B cell (primary cell): Measurements from ENCODE around the gene FAM174C. TPM values are rescaled to one million over a fixed set of nuclear protein-coding genes. Genes with fewer than 3 reads are reported as not detected.

ENCODE experiments used
- ATAC-seq: fragments of 200-7000 bp; cut with Tn5 transposase; one replicate; pipeline ENCODE4 v1.10.0; 2021; ENCODE audit warnings: low read depth, mild to moderate bottlenecking, moderate number of reproducible peaks, moderate library complexity
- CTCF ChIA-PET: fragments of 350-600 bp; sonication (Branson Sonifier 250); formaldehyde crosslinking; loops from one replicate; lab custom pipeline; 2021; ENCODE audit warnings: antibody characterized with exemption, inconsistent platforms; lab: Charles Lee
- POLR2A ChIA-PET: fragments of 350-600 bp; sonication (Branson Sonifier 250); formaldehyde crosslinking; loops from one replicate; lab custom pipeline; 2021; ENCODE audit warnings: antibody characterized with exemption; lab: Charles Lee
- DNase-seq: peaks from one replicate; pipeline ENCODE4 v3.0.0; 2013
- H2AFZ ChIP-seq: 2 replicates; pipeline ENCODE4 v1.6.1; 2012; ENCODE audit warnings: mild to moderate bottlenecking, low read depth, low read length; ENCODE audit not compliant: insufficient read depth, poor library complexity, severe bottlenecking
- H3K27ac ChIP-seq, 2 donors: 1 replicate in 1 of 2; 2 replicates in 1 of 2; pipeline ENCODE4 v1.5.1; 2012 to 2013; ENCODE audit warnings: low read length in 2 of 2, mild to moderate bottlenecking in 2 of 2, moderate library complexity in 1 of 2
- H3K27me3 ChIP-seq, 4 experiments: fragments of 200-600 bp in 1 of 4; sonication (generic) in 1 of 4; replicated peaks in 1 of 4; 1 replicate in 2 of 4; 2 replicates in 2 of 4; pipeline versions ENCODE4 v1.6.1 to v1.7.0; 2013 to 2016; ENCODE audit warnings: low read length in 3 of 4, mild to moderate bottlenecking in 2 of 4, mixed read lengths in 1 of 4, moderate library complexity in 1 of 4; ENCODE audit not compliant: insufficient read depth in 4 of 4, control insufficient read depth in 3 of 4; ENCODE audit errors: control extremely low read depth in 1 of 4
- H3K36me3 ChIP-seq, 2 experiments: replicated peaks in 1 of 2; 1 replicate in 1 of 2; 2 replicates in 1 of 2; pipeline versions ENCODE4 v1.6.1 to v1.7.1; 2013; ENCODE audit warnings: low read length in 1 of 2; ENCODE audit not compliant: insufficient read depth in 2 of 2, control insufficient read depth in 1 of 2; ENCODE audit errors: control extremely low read depth in 1 of 2, extremely low read depth in 1 of 2
- H3K4me1 ChIP-seq, 2 donors: fragments of 200-600 bp in 1 of 2; sonication (generic) in 1 of 2; 1 replicate in 1 of 2; 2 replicates in 1 of 2; pipeline versions ENCODE4 v1.5.1 to v1.6.1; 2013 to 2017; ENCODE audit warnings: low read length in 2 of 2; ENCODE audit not compliant: control insufficient read depth in 2 of 2, insufficient read depth in 2 of 2
- H3K4me2 ChIP-seq: replicated peaks from 2 replicates; pipeline ENCODE3; 2012; ENCODE audit warnings: mild to moderate bottlenecking, low read depth, low read length; ENCODE audit not compliant: poor library complexity, severe bottlenecking
- H3K4me3 ChIP-seq, 5 experiments: fragments of 200-600 bp in 1 of 5; sonication (generic) in 1 of 5; 1 replicate in 3 of 5; 2 replicates in 2 of 5; pipeline versions ENCODE4 v1.5.1 to v1.7.0; 2011 to 2016; ENCODE audit warnings: low read length in 4 of 5, mild to moderate bottlenecking in 4 of 5, low read depth in 2 of 5, control low read depth in 1 of 5, moderate library complexity in 1 of 5; ENCODE audit not compliant: insufficient read depth in 1 of 5; ENCODE audit errors: control extremely low read depth in 1 of 5, extremely low read depth in 1 of 5
- H3K79me2 ChIP-seq: fragments of 200-600 bp; sonication (generic); one replicate; pipeline ENCODE4 v1.6.0; 2016; ENCODE audit warnings: low read length; ENCODE audit not compliant: control insufficient read depth, insufficient read depth
- H3K9ac ChIP-seq: fragments of 200-600 bp; sonication (generic); 2 replicates; pipeline ENCODE4 v1.6.1; 2017; ENCODE audit warnings: mild to moderate bottlenecking, low read length, moderate library complexity
- H3K9me3 ChIP-seq, 3 donors: one replicate each; pipeline versions ENCODE4 v1.6.1 to v1.7.1; 2013; ENCODE audit warnings: low read length in 2 of 3; ENCODE audit not compliant: control insufficient read depth in 2 of 3, insufficient read depth in 1 of 3; ENCODE audit errors: control extremely low read depth in 1 of 3
- H4K20me1 ChIP-seq: 2 replicates; pipeline ENCODE4 v1.6.0; 2012; ENCODE audit warnings: mild to moderate bottlenecking, low read length; ENCODE audit not compliant: insufficient read depth, control insufficient read depth, poor library complexity, severe bottlenecking
- H3K27ac Mint-ChIP-seq: one replicate; pipeline ENCODE4 v1.8.0; 2021; ENCODE audit warnings: mixed read lengths
- H3K27me3 Mint-ChIP-seq: one replicate; pipeline ENCODE4 v1.8.0; 2021; ENCODE audit warnings: mixed read lengths
- H3K4me1 Mint-ChIP-seq: one replicate; pipeline ENCODE4 v1.8.0; 2021; ENCODE audit warnings: mixed read lengths
- H3K4me3 Mint-ChIP-seq: one replicate; pipeline ENCODE4 v1.8.0; 2021; ENCODE audit warnings: mixed read lengths
- H3K9me3 Mint-ChIP-seq: one replicate; pipeline ENCODE4 v1.8.0; 2022; ENCODE audit warnings: mixed read lengths; ENCODE audit not compliant: insufficient read depth
- CTCF ChIP-seq: fragments of 200-600 bp; IDR thresholded peaks from one replicate; pipeline ENCODE4 v1.8.0; 2022; ENCODE audit warnings: antibody characterized with exemption, mild to moderate bottlenecking
- EZH2 ChIP-seq: IDR thresholded peaks from 2 replicates; pipeline ENCODE4 v1.6.1; 2012; ENCODE audit warnings: borderline replicate concordance, low read depth, mild to moderate bottlenecking, moderate library complexity, low read length; ENCODE audit not compliant: insufficient read depth, poor library complexity, severe bottlenecking
- WGBS: methylation state at CpG from one replicate; pipeline ENCODE4 v1.1.5; 2013; ENCODE audit warnings: missing lambda C conversion rate; ENCODE audit not compliant: insufficient coverage; 5-methylcytosine and 5-hydroxymethylcytosine counted together
- intact Hi-C: fragments of 100-400 bp; cut with micrococcal nuclease; formaldehyde crosslinking; loops from one replicate; pipeline ENCODE4 v1.10.0; 2022
- polyA plus RNA-seq: library from polyadenylated mRNA; depleted of rRNA; stranded (reverse); fragments of >200 nt; gene quantifications from 2 replicates; pipeline ENCODE4 v1.2.3, GENCODE V29; 2012
- total RNA-seq, 2 donors: library from RNA; stranded (reverse); fragments of 120-200 nt in 1 of 2; gene quantifications; 1 replicate in 1 of 2; 2 replicates in 1 of 2; pipeline versions ENCODE4 v1.2.3 to v1.2.4, GENCODE V29; 2013 to 2022

Gene FAM174C
- total and polyA plus RNA-seq, 2 donors (not counting 1 experiment from before 2014, with no cell fraction given) = 41.1 to 70.6 TPM

- intact Hi-C loops = no loop called here
- peak; percentile 34 for DNase-seq
- no peaks in the 10 kb centered on the region for H3K9me3 Mint-ChIP-seq
- CTCF ChIA-PET = no interaction called here
- H3K27me3 Mint-ChIP-seq = peaks cover 21% of the 10 kb centered on the region
- WGBS = 1% methylated on average over 112 of the region's 113 CpGs
- no peak for ATAC-seq
- H3K9ac ChIP-seq = no peak within 1 kb of the TSS
- peaks cover 0 to 8% (median 0%) of the 10 kb centered on the region in 3 donors for H3K9me3 ChIP-seq
- peak within 1 kb of the TSS; percentile 62 for H3K4me3 Mint-ChIP-seq
- H3K79me2 ChIP-seq = no peaks in the 10 kb centered on the region
- peaks cover 15% of the 10 kb centered on the region for H3K4me1 Mint-ChIP-seq
- H2AFZ ChIP-seq = no peak within 1 kb of the TSS
- peaks cover under 1% of the 10 kb centered on the region for H4K20me1 ChIP-seq
- no peaks in the 10 kb centered on the region for H3K36me3 ChIP-seq
- H3K4me2 ChIP-seq = peak within 1 kb of the TSS; percentile 43
- POLR2A ChIA-PET = interaction anchor here (0.6 kb wide), 1 partner anchor 39 kb away, joined by 6 read pairs; no protein-coding TSS in a partner anchor
- TF ChIP-seq EZH2 (no peak), CTCF (no peak)
- H3K4me1 ChIP-seq = peaks cover 8 to 10% of the 10 kb centered on the region in 2 donors
- H3K27ac Mint-ChIP-seq = no peak within 1 kb of the TSS
- no peak within 1 kb of the TSS for H3K4me3 ChIP-seq
- peaks cover 0 to 60% (median 21%) of the 10 kb centered on the region in 4 experiments for H3K27me3 ChIP-seq
- H3K27ac ChIP-seq = no peak within 1 kb of the TSS
Observed at GRCh38 chr19:1285737-1286360, 10.5 kb downstream of the FAM174C start, which contains the start of gene EFNA2. Gene EFNA2, plus strand, starts transcription at chr19:1285873. Its CDS starts 296 bp downstream, at chr19:1286169.
